Heart right ventricle (tissue), 16 donors: ENCODE results near the gene LRCH1. TPM values are rescaled to one million over a fixed set of nuclear protein-coding genes. Genes with fewer than 3 reads are reported as not detected.
A peak's percentile ranks its signal among the peaks of the same experiment; 100 is the strongest.

Source experiments
- ATAC-seq, 8 donors: fragments of 200-7000 bp; cut with Tn5 transposase; one replicate each; pipeline ENCODE4 v1.9.1; 2020; ENCODE audit warnings: mild to moderate bottlenecking in 8 of 8, moderate library complexity in 8 of 8, moderate number of reproducible peaks in 1 of 8
- DNase-seq, 2 donors: peaks; one replicate each; pipeline ENCODE4 v3.0.0-alpha.2; 2020
- H3K27ac ChIP-seq, 10 donors: fragments of 200-600 bp; sonication (generic) in 2 of 10; one replicate each; pipeline versions ENCODE4 v1.5.0 to v1.8.0; 2020 to 2022; ENCODE audit warnings: mild to moderate bottlenecking in 3 of 10
- H3K27me3 ChIP-seq, 7 donors: fragments of 200-600 bp; one replicate each; pipeline ENCODE4 v1.8.0; 2021 to 2022; ENCODE audit warnings: mild to moderate bottlenecking in 2 of 7
- H3K36me3 ChIP-seq, 9 donors: fragments of 200-600 bp; sonication (generic) in 1 of 9; one replicate each; pipeline versions ENCODE4 v1.5.0 to v1.8.0; 2020 to 2022; ENCODE audit warnings: mild to moderate bottlenecking in 2 of 9
- H3K4me1 ChIP-seq, 9 donors: fragments of 200-600 bp; sonication (generic) in 1 of 9; one replicate each; pipeline versions ENCODE4 v1.5.0 to v1.8.0; 2020 to 2022; ENCODE audit warnings: mild to moderate bottlenecking in 4 of 9
- H3K4me3 ChIP-seq, 10 donors: fragments of 200-600 bp; sonication (generic) in 2 of 10; one replicate each; pipeline versions ENCODE4 v1.5.0 to v1.8.0; 2020 to 2022; ENCODE audit warnings: mild to moderate bottlenecking in 7 of 10, moderate library complexity in 2 of 10
- H3K9me3 ChIP-seq, 11 donors: fragments of 200-600 bp in 10 of 11; sonication (generic) in 2 of 11; one replicate each; pipeline versions ENCODE4 v1.5.0 to v1.8.0; 2013 to 2022; ENCODE audit warnings: mild to moderate bottlenecking in 2 of 11, control low read depth in 1 of 11, moderate library complexity in 1 of 11
- CTCF ChIP-seq, 9 donors: fragments of 200-600 bp; sonication (generic) in 2 of 9; IDR thresholded peaks; one replicate each; pipeline versions ENCODE4 v1.5.0 to v1.8.0; 2021 to 2022; ENCODE audit warnings: antibody characterized with exemption in 9 of 9, mild to moderate bottlenecking in 5 of 9, moderate library complexity in 1 of 9
- WGBS, 2 donors: extraction: QIAGEN DNeasy Blood & Tissue Kit; methylation state at CpG; one replicate each; pipeline ENCODE4 v1.1.7; 2013; ENCODE audit warnings: inconsistent platforms in 1 of 2; 5-methylcytosine and 5-hydroxymethylcytosine counted together
- intact Hi-C, 10 donors: fragments of 100-400 bp; cut with DNase I; formaldehyde crosslinking; loops; one replicate each; pipeline versions ENCODE4 v1.11.1 to v1.14.2; 2022
- polyA plus RNA-seq, 2 donors: library from polyadenylated mRNA; stranded (reverse); fragments of 200-250 nt; gene quantifications; one replicate each; pipeline ENCODE4 v1.2.3, GENCODE V29; 2013
- total RNA-seq, 10 donors: library from RNA; stranded (reverse); fragmentation: NEBNext Ultra II Directional in 3 of 10; extraction: Animal tissue kit (Norgen Biotek cat#: 25700) in 3 of 10; gene quantifications; one replicate each; pipeline versions ENCODE4 v1.2.1 to v1.2.4, GENCODE V29; 2021 to 2023
- donor health status: Arrhythmogenic right ventricular cardiomyopathy.
- donor health status: ischemic (EF 13 %, LVEDD 7.1; RV severe dilation, severe dysfunction).
- donor health status: healthy with polysubstance abuse.
- donor health status: DM: no; HTN: yes; CAD: no.
- donor health status: DM: no; HTN: no; CAD: no.
- donor health status: ischemic (EF 25% LVEDD 6.9; RV normal size, moderate dysfunction).
- donor health status: ischemic (EF 25% LVEDD 5.7; RV mildly dilated, moderate dysfunction).
- donor health status: healthy.
- donor health status: DM: yes; HTN: yes; CAD: no.
- donor health status: Ischemic cardiomyopathy.
- donor health status: ischemic (EF 35%, LVEDD 5.7; RV mildly dilated, moderate dysfunction).
- donor health status: nonischemic (EF 11% LVEDD 7.7; RV severe dilation, severe dysfunction).
- donor health status: DM: yes; HTN: yes; CAD: no.
- donor health status: PGD.
- donor health status: ischemic (EF 29% LVEDD 5.4; RV normal size, mild dysfunction).
- donor health status: nonischemic (EF 23%, LVEDD 6.1; RV moderate dilation, normal function).

LRCH1 gene
- total and polyA plus RNA-seq, 12 donors: 4.1 to 20.3 (median 13.1) TPM

GRCh38 chr13:46665633-46666482 is 112.9 kb downstream of the LRCH1 start:
- Histone ChIP-seq H3K27ac (peak overlapping the region in 6 of 10 donors; percentile 17 to 79 (median 62)), H3K4me3 (no peak overlapping the region), H3K36me3 (peaks cover 0 to 9% (median 0%) of the 10 kb centered on the region in 9 donors), H3K27me3 (no peaks in the 10 kb centered on the region), H3K9me3 (no peaks in the 10 kb centered on the region), H3K4me1 (peaks cover 9 to 90% (median 71%) of the 10 kb centered on the region in 9 donors)
- ATAC-seq (peak in 4 of 8 donors; percentile 4 to 27 (median 11)), DNase-seq (no peak)
- intact Hi-C loops: loop anchor here in 1 of 10 donors (10.0 kb wide), 1 partner anchor 61 kb away; no protein-coding TSS in a partner anchor
- TF ChIP-seq CTCF (IDR thresholded peaks at IDR 0.05): no peak
- WGBS, 2 donors: 48 to 55% methylated on average over 7 of the region's 7 CpGs

- H3K27me3 ChIP-seq: no peaks in the 10 kb centered on the region
- ATAC-seq: peak in 6 of 8 donors; percentile 34 to 89 (median 54)
- peak in 1 of 9 donors; percentile 13 for TF ChIP-seq CTCF (IDR thresholded peaks at IDR 0.05)
- H3K36me3 ChIP-seq: peaks cover 0 to 17% (median 0%) of the 10 kb centered on the region in 9 donors
- peak; percentile 45 to 47 for DNase-seq
- H3K4me3 ChIP-seq: no peak overlapping the region
- no peaks in the 10 kb centered on the region for H3K9me3 ChIP-seq
- intact Hi-C loops: loop anchor here in 1 of 10 donors (10.0 kb wide), 1 partner anchor 62 kb away; no protein-coding TSS in a partner anchor
- H3K4me1 ChIP-seq: peaks cover 9 to 79% (median 68%) of the 10 kb centered on the region in 9 donors
- peak overlapping the region in 8 of 10 donors; percentile 1 to 79 (median 43) for H3K27ac ChIP-seq
- 41 to 42% methylated on average over 3 of the region's 3 CpGs for WGBS, 2 donors
These were observed 113.9 kb downstream of the LRCH1 start for GRCh38 chr13:46666727-46667456.

- H3K4me1 ChIP-seq: peaks cover 9 to 78% (median 59%) of the 10 kb centered on the region in 9 donors
- peak in 2 of 8 donors; percentile 7 to 14 for ATAC-seq
These were observed 114.8 kb downstream of the LRCH1 start for GRCh38 chr13:46667687-46668281.

More at GRCh38 chr13:46667687-46668281, 114.8 kb downstream of the LRCH1 start:
- Histone ChIP-seq H3K27ac (peak overlapping the region; percentile 9 to 79 (median 57)), H3K36me3 (peaks cover 0 to 18% (median 0%) of the 10 kb centered on the region in 9 donors), H3K9me3 (no peaks in the 10 kb centered on the region), H3K27me3 (no peaks in the 10 kb centered on the region), H3K4me3 (peak overlapping the region in 7 of 10 donors; percentile 9 to 39 (median 16))
- 53 to 61% methylated on average over 4 of the region's 4 CpGs for WGBS, 2 donors
- intact Hi-C loops: loop anchor here in 1 of 10 donors (10.0 kb wide), 1 partner anchor 63 kb away; no protein-coding TSS in a partner anchor
- DNase-seq: no peak
- TF ChIP-seq CTCF (IDR thresholded peaks at IDR 0.05): no peak
